AG10803 (cell line): ENCODE results near the gene CHD9.
"Not testable (repeated sequence)": the region's sequence is repeated elsewhere in the genome, so short reads cannot be mapped to it uniquely, and the experiment has no call there.

Source experiments
- DNase-seq: peaks from one replicate; pipeline ENCODE4 v3.0.0; 2010; ENCODE audit warnings: low read depth
- H3K4me3 ChIP-seq: 2 replicates; pipeline ENCODE4 v1.5.1; 2011; ENCODE audit warnings: mild to moderate bottlenecking, low read length, control low read depth
- TF ChIP-seq, protein P1 (sequence below): conservative IDR thresholded peaks from 2 replicates; pipeline ENCODE4 v1.5.1; 2011; ENCODE audit warnings: mild to moderate bottlenecking, low read length, control low read depth, inconsistent platforms

Gene CHD9

DNA sequence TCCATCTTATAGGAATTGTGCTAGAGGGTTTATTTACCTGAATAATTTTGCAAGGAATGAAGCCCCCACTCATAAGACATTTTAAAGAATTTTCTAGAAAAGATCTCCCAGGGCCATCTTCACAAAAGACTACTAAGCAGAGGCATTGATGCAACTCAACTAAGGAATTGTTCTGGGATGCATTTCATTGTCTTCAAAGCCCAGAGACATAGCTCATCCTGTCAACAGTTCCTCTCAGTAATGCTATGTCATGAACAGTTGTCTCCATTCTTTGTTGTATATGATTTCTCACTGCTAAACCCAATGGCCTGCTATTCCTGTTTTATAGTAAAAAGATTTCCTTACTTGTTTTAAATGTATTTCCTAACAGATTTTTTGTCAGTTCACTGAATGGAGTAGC, 242.7 kb downstream of the CHD9 start:
- no peak for DNase-seq
- no peak overlapping the region for H3K4me3 ChIP-seq
- TF ChIP-seq, protein P1, sequence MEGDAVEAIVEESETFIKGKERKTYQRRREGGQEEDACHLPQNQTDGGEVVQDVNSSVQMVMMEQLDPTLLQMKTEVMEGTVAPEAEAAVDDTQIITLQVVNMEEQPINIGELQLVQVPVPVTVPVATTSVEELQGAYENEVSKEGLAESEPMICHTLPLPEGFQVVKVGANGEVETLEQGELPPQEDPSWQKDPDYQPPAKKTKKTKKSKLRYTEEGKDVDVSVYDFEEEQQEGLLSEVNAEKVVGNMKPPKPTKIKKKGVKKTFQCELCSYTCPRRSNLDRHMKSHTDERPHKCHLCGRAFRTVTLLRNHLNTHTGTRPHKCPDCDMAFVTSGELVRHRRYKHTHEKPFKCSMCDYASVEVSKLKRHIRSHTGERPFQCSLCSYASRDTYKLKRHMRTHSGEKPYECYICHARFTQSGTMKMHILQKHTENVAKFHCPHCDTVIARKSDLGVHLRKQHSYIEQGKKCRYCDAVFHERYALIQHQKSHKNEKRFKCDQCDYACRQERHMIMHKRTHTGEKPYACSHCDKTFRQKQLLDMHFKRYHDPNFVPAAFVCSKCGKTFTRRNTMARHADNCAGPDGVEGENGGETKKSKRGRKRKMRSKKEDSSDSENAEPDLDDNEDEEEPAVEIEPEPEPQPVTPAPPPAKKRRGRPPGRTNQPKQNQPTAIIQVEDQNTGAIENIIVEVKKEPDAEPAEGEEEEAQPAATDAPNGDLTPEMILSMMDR = no peak

DNA sequence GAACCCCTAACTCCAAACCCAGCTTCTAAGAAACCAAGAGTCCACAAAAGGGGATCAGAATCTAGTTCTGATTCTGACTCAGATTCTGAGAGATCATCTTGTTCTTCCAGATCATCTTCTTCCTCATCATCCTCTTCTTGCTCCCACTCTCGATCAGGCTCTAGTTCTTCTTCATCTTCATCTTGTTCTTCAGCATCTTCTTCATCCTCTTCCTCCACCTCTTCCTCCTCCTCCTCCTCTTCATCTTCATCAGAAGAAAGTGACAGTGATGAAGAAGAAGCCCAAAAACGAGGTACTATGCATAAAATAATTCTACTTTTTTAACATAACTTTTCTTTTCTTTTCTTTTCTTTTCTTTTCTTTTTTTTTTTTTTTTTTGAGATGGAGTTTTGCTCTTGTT, 249.5 kb downstream of the CHD9 start:
- DNase-seq = no peak
- no peak overlapping the region for H3K4me3 ChIP-seq
- TF ChIP-seq, protein P1 = no peak

DNA sequence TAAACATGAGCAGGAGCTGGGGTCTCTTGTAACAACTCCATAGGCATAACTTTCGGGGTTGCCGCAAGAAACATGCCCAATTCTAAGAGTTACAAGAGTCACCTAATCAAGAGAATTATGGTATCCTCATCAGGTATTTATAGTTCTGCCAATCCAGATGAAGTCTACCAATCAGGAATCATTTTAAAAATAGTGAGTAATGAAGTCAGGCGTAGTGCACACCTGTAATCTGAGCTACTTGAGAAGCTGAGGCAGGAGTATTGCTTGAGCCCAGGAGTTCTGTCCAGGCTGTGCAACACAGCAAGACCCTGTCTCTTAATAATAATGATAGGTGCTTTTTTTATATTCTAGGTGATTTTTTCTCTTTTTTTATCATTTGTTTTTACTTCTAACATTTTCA, 251.0 kb downstream of the CHD9 start:
- no peak overlapping the region for H3K4me3 ChIP-seq
- TF ChIP-seq, protein P1 = no peak
- no peak for DNase-seq

DNA sequence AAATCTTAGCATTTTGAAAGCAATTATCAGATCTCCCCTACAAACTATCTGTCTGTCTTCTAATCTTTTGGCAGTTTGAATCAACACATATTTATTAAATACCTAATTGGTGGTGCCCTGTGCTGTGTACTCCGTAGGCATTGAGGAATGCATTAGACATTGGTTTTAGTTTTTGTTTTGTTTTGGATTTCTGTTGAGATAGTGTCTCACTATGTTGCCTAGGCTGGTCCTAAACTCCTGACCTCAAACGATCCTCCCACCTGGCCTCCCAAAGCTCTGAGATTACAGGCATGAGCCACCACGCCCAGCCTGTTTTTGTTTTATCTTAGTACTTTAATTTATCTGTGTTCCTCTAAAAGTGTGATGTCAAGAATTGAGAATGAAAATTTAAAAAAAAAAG, 254.7 kb downstream of the CHD9 start:
- DNase-seq = no peak
- H3K4me3 ChIP-seq = no peak overlapping the region
- TF ChIP-seq, protein P1 = no peak

DNA sequence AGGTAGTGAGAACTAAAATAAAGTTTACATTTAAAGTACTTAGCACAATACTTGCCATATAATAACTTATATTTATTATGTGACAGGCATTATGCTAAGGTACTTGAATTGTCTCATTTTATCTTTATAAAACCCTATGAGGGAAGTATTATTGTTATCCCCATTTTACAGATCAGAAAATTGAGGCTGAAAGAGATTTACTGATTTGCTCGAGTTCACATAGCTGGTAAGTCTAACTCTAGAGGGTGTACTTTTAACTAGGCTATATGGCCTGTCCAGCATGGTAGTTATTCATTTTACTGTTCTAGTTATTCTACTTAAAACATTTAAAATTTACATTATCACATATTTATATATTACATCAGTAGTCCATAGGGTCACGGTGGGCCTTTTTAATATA, 266.2 kb downstream of the CHD9 start:
- TF ChIP-seq, protein P1 = no peak
- H3K4me3 ChIP-seq = no peak overlapping the region
- DNase-seq = no peak

DNA sequence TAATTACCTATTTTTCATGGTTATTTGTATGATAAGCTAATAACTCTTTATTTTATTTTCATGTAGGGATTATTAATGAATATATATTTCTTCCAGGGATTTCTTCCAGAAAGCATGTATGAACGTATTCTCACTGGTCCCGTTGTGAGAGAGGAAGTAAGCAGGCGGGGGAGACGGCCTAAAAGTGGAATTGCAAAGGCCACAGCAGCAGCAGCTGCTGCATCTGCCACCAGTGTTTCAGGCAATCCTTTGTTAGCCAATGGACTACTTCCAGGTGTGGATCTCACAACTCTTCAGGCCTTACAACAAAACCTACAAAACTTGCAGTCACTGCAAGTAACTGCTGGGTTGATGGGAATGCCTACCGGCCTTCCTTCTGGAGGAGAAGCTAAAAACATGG, 269.1 kb downstream of the CHD9 start:
- H3K4me3 ChIP-seq = no peak overlapping the region
- DNase-seq = no peak
- TF ChIP-seq, protein P1 = no peak

DNA sequence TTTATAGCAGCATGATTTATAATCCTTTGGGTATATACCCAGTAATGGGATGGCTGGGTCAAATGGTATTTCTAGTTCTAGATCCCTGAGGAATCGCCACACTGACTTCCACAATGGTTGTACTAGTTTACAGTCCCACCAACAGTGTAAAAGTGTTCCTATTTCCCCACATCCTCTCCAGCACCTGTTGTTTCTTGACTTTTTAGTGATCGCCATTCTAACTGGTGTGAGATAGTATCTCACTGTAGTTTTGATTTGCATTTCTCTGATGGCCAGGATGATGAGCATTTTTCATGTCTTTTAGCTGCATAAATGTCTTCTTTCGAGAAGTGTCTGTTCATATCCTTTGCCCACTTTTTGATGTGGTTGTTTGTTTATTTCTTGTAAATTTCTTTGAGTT, 276.2 kb downstream of the CHD9 start:
- not testable (repeated sequence) for H3K4me3 ChIP-seq, DNase-seq

DNA sequence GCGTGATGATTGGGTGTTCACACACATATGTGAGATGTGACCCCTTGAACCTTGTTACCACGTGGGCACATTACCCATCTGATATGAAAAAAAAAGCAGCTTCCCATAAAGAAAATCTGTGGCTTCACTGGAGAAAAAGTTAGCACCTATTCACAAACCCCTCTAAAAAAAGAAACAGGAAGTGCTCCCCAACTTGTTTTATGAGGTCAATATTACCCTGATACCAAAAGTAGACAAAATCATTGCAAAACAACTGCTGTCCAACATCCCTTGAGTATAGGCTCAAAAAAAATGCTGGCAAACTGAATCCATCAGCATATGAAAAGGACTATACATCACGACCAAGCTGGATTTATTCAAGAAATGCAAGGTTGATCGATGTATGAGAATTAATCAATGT, 279.8 kb downstream of the CHD9 start:
- no peak for DNase-seq
- H3K4me3 ChIP-seq = no peak overlapping the region
- TF ChIP-seq, protein P1 = no peak
